Measurements from ENCODE around the gene CHRNA9.

GRCh38 chr4:40289366-40290188 lies 45.6 kb upstream of the CHRNA9 start:
- no peak for TF ChIP-seq MEF2A (IDR thresholded peaks at IDR 0.05; ENCODE audit: borderline replicate concordance, low read depth)
- no peak for TF ChIP-seq CTCF (IDR thresholded peaks at IDR 0.05)
- no peak for TF ChIP-seq USF2 (IDR thresholded peaks at IDR 0.05; ENCODE audit: borderline replicate concordance, low read depth, low read length)
